ENCODE results near the gene MAP3K8.

DNA sequence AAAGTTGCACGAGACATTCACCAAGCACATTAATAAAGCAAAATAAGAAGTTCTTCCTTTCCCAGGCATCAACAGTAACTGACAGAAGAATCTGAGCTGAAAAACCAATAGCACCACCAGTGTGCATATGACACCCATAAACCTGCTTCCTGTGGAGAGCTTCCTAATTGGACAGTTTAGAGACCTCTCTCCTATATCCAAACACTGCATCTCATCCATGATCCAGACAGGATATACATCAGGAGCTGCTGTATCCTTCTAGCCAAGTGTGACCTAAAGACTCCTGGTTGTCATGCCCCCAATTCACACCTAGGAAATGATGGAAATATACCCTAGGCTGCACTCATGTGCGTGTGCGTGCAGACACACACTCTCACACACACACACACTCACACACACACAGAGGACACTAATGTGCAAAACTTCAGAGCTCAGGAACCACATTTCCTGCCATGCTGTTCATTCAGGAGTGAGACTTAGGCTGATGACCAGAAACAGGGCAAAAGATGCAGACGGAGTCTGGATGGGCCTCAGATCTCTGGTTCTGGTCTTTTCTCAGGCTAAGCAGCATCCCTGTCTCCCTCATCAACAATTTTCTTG is 58.0 kb downstream of the MAP3K8 start:
- TF ChIP-seq POLR2A (IDR thresholded peaks at IDR 0.05; ENCODE audit: low read length) (no peak), GATA1 (IDR thresholded peaks at IDR 0.05; ENCODE audit: low read depth, low read length) (no peak)
